Activated CD8-positive, alpha-beta memory T cell treated with anti-CD3 and anti-CD28 coated beads for 24 hours (primary cell): ENCODE results near the gene GSTP1.
"Not testable (repeated sequence)": the region's sequence is repeated elsewhere in the genome, so short reads cannot be mapped to it uniquely, and the experiment has no call there.

ENCODE experiments used
- DNase-seq: peaks from one replicate; pipeline ENCODE4 v3.0.0-alpha.2; 2020

GSTP1 gene

GRCh38 chr11:67599149-67599548, 15.5 kb downstream of the GSTP1 start:
- no peak for DNase-seq

GRCh38 chr11:67600324-67601029, 16.9 kb downstream of the GSTP1 start:
- DNase-seq: no peak

GRCh38 chr11:67601098-67601497, 17.5 kb downstream of the GSTP1 start:
- DNase-seq: no peak

GRCh38 chr11:67604119-67604518, 20.5 kb downstream of the GSTP1 start:
- DNase-seq: not testable (repeated sequence)

- no peak for DNase-seq
Measured at GRCh38 chr11:67604815-67605214, 21.2 kb downstream of the GSTP1 start.

GRCh38 chr11:67605231-67606011, 21.8 kb downstream of the GSTP1 start:
- no peak for DNase-seq

- no peak for DNase-seq
Measured at GRCh38 chr11:67606093-67606491, 22.5 kb downstream of the GSTP1 start.

GRCh38 chr11:67606492-67607295, 23.1 kb downstream of the GSTP1 start, which contains the start of gene NDUFV1:
Gene NDUFV1 (plus strand): TSS chr11:67606936. CDS start chr11:67607005, 69 bp downstream.
- DNase-seq: peak; percentile 98

GRCh38 chr11:67607507-67607906, 23.9 kb downstream of the GSTP1 start:
- DNase-seq: no peak

- no peak for DNase-seq
Measured at GRCh38 chr11:67608486-67608885, 24.9 kb downstream of the GSTP1 start.

GRCh38 chr11:67609316-67609715, 25.7 kb downstream of the GSTP1 start:
- no peak for DNase-seq

- no peak for DNase-seq
Measured at GRCh38 chr11:67610302-67610868, 26.8 kb downstream of the GSTP1 start.

- DNase-seq: no peak
Measured at GRCh38 chr11:67611165-67611564, 27.6 kb downstream of the GSTP1 start.

GRCh38 chr11:67611704-67612587, 28.3 kb downstream of the GSTP1 start:
- no peak for DNase-seq

GRCh38 chr11:67612751-67613150, 29.1 kb downstream of the GSTP1 start:
- no peak for DNase-seq

- DNase-seq: no peak
Measured at GRCh38 chr11:67613313-67613959, 29.8 kb downstream of the GSTP1 start.

GRCh38 chr11:67613960-67614715, 30.5 kb downstream of the GSTP1 start:
- DNase-seq: peak; percentile 94

GRCh38 chr11:67614730-67615714, 31.4 kb downstream of the GSTP1 start:
- DNase-seq: peak; percentile 82

- no peak for DNase-seq
Measured at GRCh38 chr11:67615728-67616430, 32.3 kb downstream of the GSTP1 start.
